ENCODE measurements around the gene SCP2.
"Not testable (repeated sequence)": the region's sequence is repeated elsewhere in the genome, so short reads cannot be mapped to it uniquely, and the experiment has no call there.

DNA sequence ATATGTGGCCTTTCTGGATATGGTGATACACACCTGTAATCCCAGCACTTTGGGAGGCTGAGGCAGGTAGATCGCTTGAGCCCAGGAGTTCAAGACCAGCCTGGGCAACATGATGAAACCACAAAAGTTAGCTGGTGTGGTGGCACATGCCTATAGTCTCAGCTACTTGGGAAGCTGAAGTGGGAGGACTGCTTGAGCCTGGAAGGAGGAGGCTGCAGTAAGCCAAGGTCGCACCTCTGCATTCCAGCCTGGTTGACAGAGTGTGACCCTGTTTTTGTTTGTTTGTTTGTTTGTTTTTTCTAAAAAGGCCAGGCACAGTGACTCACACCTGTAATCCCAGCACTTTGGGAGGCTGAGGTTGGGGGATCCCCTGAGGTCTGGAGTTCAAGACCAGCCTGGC lies 42.2 kb downstream of the SCP2 start:
- TF ChIP-seq, protein P1, sequence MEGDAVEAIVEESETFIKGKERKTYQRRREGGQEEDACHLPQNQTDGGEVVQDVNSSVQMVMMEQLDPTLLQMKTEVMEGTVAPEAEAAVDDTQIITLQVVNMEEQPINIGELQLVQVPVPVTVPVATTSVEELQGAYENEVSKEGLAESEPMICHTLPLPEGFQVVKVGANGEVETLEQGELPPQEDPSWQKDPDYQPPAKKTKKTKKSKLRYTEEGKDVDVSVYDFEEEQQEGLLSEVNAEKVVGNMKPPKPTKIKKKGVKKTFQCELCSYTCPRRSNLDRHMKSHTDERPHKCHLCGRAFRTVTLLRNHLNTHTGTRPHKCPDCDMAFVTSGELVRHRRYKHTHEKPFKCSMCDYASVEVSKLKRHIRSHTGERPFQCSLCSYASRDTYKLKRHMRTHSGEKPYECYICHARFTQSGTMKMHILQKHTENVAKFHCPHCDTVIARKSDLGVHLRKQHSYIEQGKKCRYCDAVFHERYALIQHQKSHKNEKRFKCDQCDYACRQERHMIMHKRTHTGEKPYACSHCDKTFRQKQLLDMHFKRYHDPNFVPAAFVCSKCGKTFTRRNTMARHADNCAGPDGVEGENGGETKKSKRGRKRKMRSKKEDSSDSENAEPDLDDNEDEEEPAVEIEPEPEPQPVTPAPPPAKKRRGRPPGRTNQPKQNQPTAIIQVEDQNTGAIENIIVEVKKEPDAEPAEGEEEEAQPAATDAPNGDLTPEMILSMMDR (conservative IDR thresholded peaks at IDR 0.05; ENCODE audit: low read length), result not testable (repeated sequence)
- TF ChIP-seq EZH2phosphoT487 (IDR thresholded peaks at IDR 0.05; ENCODE audit: borderline replicate concordance), result not testable (repeated sequence)

Data from Loucy (cell line).